ENCODE results near the gene SERPING1.

The SERPING1 gene

DNA sequence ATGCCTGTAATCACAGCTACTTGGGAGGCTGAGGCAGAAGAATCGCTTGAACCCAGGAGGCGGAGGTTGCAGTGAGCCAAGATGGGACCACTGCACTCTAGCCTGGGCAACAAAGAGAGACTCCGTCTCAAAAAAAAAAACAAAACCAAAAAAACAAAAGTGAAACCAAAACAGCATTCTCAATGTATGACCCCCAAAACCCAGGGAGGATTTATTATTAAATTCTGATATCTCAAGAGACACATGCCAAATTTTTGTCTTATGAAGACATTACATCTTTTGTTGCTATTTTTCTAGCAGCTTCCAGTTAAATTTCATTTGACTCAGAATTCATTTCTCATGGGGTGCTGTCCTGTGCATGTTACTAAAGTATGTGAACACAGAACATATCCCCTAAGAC is 55.2 kb downstream of the SERPING1 start:
- no peak for DNase-seq

DNA sequence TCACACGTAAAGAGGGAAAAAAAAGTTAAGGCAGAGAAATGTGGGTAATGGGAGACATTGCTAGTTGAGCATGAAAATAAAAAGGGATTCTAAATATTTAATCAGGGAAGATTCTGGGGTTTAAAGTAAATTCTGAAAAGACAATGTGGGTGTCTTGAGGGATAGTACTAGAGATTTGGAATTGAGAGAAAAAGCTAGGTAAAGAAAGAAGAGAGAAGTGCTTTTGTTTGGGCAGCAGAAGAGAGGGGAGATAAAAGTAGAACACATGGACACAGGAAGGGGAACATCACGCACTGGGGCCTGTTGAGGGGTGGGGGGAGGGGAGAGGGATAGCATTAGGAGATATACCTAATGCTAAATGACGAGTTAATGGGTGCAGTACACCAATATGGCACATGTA is 55.7 kb downstream of the SERPING1 start:
- DNase-seq = no peak

DNA sequence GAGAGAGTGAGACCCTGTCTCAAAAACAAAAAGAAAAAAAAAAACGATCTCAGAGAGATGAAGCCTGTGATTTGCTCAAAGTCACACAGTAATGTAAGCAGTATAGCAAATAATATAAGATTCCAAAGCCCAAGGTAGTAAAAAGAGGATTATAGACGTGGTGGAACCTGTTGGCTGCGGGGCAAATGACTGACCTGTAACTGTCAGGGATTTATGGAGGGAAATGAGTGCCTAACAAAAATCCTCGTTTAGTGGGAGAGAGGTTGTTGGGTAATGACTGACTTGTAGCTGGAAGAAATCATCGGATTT is 59.4 kb downstream of the SERPING1 start:
- DNase-seq = no peak

DNA sequence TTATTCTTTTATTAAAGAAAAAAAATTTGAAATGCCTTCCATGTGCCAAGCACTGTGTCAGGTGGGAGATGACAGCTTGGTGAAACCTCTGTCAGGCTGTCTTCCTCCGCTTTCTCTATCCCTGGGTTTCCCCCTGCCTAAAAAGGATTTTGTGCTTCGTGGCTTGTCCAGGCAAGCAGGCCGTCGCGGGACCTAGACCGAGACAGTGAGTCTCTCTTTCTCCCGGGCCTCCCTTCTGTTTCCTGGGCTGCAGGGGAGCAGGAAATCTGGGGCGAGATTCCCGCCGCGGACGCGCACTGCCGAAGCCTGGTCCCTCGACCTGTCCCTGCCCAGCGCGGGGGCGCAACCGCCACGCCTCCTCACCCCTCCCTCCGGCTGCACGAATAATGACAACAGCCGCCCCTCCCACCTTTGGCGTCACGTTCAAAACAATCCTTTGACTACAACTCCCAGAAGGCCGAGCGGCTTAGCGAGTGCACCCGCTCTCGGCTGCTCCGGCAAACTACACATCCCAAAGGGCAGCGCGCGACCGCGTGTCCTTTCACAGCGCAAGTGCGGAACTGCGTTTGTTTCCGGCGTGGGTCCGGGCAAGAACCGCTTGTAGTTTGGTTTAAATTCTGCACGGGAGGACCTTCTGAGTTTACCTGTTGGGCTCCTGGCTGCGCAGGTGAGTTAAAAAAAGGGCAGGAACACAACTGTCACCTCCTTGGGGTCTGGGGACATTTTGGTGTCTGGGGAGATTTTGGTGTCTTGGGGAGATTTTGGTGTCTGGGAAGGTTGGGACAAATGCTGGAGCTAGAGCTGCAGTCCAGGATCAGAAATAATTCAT is 59.9 kb downstream of the SERPING1 start, which contains the start of gene CLP1:
CLP1 (plus strand) TSS at position 569 of the 829 bp plus-strand sequence. CDS start 1,715 bp downstream, outside the sequence.
- peak; percentile 93 to 99 (median 98) for DNase-seq

DNA sequence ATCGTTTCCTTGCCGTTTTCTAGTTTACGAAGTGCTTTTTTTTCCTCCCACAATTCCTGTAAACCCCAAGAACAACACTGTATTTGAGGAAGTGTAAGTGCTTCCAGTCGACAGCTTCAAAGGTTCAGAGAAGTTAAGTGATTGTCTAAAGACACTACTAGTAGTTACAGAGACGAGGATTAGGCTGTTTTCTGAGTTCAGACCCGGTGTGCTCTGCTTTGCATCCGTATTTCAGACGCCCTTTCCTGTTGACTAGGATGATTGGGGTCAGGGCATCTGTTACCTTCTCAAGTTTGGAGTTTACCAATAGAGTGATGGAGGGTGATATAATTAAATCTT is 60.5 kb downstream of the SERPING1 start:
- DNase-seq = peak in 1 of 5 experiments; percentile 32

DNA sequence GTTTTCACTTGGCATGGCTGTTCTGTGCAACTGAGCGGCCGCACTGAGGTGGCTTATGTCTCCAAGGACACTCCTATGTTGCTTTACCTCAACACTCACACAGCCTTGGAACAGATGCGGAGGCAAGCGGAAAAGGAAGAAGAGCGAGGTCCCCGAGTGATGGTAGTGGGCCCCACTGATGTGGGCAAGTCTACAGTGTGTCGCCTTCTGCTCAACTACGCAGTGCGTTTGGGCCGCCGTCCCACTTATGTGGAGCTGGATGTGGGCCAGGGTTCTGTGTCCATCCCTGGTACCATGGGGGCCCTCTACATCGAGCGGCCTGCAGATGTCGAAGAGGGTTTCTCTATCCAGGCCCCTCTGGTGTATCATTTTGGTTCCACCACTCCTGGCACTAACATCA is 62.2 kb downstream of the SERPING1 start:
- DNase-seq = no peak

DNA sequence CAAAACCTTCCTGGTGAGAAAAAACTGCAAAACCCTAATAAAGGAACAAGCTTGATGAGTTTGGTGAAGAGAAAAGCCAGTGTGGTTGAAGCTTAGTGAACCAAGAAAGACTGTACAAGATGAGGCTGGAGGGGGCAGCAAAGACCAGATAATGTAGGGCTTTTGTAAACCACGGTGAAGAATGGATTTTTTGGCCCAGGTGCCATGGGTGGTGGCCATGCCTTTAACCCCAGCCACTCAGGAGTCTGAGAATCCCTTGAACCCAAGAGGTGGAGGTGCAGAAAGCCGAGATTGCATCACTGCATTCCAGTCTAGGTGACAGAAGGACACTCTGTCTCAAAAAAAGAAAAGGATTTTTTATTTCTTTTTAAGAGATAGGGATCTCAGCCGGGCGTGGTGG is 65.4 kb downstream of the SERPING1 start:
- DNase-seq = no peak

DNA sequence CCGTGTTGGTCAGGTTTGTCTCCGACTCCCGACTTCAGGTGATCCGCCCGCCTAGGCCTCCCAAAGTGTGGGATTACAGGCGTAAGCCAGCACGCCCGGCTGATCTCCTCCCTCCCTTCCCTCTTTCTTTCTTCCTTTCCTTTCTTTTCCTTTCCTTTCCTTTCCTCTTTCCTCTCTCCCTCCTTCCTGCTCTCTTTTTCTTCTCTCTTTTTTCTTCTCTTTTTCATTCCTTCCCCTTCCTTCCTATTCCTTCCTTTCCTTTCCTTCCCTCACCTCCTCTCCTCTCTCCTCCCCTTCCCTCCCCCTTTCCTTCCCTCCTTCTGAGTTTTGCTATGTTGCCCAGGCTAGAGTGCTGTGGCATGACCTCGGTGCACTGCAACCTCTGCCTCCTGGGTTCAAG is 66.5 kb downstream of the SERPING1 start:
- no peak for DNase-seq
